HG03025 (cell line): ENCODE data around the gene NTF3.

Experiments used
- ATAC-seq: cut with Tn5 transposase; IDR thresholded peaks from one replicate; pipeline ENCODE4 v1.9.1; 2021; ENCODE audit warnings: mild to moderate bottlenecking, moderate library complexity; ENCODE audit not compliant: unreplicated experiment, low FRiP score

Gene NTF3

DNA sequence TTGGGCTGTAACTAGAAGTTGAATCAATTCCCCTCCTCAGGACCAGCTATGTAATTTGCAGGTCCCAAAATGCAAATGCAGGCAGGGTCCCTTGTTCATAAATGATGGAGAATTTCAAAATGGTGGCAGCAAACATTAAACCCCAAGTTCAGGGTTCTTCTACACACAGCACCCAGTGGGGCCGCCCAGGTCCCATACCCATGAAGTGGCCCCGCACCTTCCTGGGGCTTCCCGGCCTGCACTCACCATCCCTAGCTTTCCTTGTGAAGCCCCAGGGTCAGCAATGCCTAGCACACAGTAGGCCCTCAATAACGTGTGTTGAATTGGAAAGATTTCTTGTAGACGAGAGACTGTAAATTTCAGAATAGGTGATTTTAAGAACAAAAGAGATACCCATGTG is 76.0 kb downstream of the NTF3 start:
- no peak for ATAC-seq

DNA sequence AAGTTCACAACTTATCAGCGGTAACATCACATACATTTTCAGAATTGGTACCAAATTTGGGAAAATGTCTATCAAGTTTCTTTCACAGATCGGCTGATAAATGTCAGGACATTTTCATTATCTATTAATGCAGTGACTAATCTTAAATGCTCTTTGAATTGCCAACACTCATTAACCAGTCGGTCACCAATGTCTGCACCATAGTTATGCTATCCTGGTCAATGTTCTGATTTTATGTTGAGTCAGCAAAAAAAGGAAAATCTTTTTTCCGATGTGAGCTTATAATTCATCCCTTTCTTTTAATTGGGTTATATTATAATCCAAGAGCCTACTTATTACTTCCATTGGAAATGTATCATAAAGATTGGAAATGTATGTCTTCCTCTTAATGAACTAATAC is 77.2 kb downstream of the NTF3 start:
- ATAC-seq: no peak

DNA sequence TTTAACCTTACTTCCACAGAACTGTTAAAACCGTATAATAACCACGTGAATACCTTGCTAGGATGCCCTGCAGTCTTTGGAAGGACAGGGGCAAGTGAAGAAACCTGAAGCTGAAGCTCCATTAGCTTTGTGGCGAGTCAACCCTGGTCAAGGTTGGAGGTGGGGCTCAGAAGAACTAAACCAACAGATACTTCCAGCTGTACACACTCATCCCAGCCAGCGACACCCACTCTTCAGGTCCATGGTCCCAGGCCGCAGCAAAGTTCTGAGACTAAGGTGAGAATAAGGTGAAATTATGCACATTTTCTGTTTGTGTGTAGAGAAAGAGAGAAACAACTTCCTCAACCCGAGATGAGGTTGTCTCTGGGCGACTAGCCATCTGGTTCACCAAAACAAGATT is 77.6 kb downstream of the NTF3 start:
- no peak for ATAC-seq

DNA sequence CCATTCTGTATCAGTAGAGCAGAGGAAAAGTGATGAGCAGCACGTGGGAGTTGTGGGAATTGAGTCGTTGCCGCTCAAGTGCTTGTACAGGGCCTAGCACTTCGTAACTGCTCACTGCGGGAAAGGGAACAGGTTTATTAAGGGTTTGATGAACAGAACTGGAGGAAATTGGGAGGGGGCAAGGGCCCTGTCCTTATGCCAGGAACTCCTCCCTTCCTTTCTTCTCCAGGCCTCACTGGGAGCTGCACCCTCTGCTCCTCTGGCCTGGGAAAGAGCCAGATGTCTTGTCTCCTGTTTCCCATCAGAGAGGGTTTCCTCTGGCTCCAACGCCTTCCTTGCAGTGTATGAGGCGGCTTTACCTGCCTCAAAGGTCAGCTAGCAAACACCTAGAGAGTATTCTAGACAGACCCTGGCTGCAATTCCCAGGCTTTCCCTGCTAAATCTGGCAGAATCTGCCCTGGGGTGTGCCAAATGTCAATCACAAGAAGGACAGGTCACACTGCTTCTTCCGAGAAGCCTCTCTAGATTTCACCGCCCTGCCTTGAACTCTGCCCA is 78.4 kb downstream of the NTF3 start:
- no peak for ATAC-seq

DNA sequence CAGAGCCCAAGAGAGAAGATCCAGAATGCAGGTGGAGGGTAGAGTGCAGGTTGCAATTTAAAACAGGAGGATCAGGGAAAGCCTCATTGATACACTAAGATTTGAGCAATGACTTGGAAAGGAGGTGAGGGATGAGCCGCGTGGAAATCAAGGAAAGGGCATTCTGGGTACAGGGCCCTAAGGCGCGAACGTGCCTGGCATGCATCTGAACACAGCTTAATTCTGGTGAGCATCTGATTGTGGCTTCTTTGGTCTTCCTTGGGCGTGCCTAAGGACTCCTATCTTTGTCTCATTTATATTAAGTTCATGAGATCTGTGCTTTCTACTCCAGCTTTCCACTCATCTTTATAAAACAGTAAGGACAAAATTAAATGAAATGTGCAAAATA is 79.3 kb downstream of the NTF3 start:
- ATAC-seq: no peak

DNA sequence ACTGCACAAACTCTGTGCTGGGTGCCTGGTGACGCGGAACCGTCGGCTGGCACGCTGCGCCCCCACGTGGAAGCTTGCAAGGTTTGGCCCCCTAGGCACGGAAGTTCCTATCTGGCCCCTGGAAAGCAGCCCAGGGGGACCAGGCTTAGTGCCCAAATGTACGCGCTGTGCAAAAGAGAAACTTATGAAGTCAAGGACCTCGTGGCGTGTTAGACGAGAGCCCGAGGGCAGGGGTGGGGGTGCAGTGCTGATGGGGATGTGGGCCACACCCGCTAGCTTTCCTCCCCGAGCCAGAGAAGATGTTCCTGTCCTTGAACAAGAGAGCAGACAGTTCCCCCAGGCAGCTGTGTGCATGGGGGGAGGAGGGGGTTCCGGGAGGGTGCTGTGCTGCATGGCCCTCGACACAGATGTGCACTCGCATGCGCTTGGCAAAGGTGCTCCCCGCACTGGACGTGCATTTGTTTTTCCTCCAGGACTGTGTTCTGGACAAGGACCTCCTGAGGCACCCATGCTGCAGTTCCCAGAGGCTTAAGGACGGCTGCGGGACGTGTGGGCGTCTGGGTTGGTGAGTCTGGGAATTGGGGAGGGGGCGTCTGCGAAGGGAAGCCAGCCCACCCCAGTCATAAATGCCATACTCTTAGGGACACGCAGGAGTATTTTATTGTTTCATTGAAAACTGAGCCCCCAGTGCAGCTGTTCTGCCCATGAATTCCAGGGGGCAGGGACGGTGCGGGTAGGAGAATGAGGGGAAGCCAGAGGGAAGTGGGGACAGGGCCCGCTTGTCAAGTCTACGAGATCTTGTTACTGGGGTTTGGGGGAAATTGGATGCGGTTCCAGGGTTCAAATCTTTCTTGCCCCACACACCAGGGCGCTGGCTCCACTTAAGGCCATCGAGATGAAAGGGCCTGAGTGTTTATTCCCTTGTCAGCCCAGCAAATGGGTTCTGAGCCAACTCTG is 80.0 kb downstream of the NTF3 start:
- ATAC-seq: no peak

DNA sequence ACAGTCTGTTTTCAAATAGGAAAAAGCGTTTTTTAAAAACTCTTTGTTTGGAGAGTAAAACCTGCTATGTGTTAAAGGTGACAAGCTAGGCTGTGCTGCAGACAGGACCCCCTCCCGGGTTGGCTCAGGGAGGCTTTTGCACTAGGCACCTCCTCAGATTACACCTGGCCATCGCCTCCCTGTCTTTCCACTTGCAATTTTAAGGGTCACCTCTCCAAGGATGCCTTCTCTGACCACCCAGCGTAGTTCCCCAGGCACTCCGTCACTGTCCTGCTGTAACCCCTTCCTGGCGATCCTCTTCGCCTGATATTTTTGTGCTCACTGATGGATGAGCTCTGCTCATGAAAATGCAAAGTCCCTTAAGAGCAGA is 80.7 kb downstream of the NTF3 start:
- no peak for ATAC-seq

DNA sequence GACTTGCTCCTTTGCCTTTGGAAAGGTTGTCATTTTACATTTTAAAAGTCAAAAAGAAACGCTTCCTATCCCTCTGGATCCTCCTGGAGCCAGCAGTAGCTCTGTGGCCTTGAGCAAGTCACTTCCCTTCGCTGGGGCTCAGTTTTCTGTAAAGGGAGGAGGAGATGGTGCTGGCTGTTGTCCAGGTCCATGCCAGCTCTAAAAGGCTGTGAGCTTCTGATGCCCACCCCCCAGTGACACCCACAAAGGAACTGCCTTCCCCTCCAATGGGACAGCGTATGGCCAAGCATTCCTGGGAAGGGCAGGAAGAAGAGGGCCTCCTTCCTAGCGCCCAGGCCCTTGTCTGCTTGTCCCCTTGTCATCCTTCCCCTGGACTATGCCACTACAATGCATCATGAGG is 81.5 kb downstream of the NTF3 start:
- no peak for ATAC-seq

DNA sequence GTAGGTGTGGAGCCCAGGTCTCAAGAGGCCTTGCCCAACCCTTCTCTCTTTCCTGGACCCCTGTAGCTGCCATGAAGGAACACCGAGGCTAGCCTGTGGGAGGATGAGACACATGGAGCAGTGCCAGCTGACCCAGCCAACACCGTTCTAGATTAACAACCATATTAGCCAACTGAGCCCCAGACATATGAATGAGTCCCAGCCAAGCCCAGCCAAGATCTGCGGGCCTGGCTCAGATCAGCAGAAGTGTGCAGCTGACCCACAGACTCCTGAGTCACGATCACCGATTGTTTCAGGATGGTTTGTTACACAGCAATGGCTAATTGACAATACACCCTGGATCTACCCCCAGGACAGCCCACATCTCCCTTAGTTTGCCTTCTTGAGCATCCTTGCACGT is 82.1 kb downstream of the NTF3 start:
- ATAC-seq: no peak

DNA sequence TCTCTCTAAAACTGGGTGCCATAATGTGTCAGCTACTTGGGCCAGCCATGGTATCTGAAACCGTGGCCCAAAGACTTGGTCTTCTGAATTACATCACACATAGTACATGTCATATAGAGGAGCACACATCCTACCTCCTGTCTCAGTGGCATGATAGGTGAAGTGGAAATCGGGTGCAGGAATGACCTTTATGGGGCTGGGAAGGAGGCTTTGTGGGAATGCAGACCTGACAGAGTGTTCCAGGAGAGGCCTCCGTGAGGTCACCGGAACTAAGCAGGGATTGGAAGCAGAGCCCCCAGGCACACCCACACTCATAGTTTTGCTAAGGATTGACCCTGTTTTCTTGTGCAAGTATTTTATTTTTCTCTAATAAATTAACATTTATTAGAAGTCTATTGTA is 82.6 kb downstream of the NTF3 start:
- ATAC-seq: no peak

DNA sequence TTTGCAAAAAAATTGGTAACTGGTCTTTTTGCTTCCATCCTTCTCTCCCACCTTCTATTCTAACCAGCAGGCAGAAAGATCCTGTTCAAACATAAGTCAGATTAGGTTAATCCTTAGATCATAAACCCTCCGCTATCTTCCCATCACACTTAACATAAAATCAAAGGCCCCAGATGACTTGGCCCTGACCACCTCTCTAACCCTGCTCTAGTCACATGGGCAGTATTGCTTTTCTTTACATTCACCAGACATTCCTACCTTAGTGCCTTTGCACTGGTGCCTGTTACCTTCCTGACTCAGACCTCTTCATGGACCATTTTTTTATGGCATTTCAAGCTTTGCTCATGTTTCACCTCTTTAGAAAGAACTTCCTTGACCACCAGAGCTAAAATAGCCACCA is 83.5 kb downstream of the NTF3 start:
- no peak for ATAC-seq

DNA sequence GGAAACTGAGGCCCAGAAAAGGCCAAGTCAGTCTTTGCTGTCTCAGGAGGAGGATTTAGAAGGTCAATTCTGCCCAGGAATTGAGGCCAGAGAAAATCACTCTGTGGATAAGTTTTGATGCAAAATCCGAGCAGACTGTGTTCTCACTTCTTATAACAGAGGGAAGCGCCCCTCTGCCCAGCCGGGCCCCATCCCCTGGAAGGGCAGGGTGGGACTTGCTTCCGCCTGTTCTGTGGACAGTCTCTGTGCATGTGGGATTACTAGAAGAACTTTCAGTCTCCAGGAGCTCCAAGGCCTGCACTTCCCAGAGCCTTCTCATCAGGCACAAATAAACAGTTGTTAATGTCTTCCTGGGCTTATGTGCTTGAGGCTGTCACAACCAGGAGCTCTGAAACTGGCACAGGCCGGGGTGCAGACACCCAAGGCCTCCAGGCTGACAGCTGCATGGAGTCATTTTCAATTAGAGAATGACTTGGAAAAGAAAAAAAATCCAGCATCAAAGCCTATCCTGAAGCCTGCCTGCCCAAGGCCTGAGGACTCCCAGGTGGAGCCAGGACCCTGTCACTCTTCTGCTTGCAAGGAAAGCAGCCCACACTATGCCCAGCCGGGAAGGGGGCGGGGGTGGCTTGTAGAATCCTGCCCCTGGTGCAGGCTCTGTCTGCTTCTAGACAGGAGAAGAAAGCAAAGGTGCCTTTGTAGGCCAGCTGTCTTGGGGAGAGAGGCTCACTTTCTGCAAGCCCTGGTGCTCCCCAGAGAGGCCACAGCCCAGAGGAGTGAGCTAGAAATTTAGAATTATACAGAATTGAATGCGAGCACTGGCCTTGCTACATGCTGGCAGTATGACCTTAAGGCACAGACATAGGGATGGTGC is 84.7 kb downstream of the NTF3 start:
- ATAC-seq: no peak

DNA sequence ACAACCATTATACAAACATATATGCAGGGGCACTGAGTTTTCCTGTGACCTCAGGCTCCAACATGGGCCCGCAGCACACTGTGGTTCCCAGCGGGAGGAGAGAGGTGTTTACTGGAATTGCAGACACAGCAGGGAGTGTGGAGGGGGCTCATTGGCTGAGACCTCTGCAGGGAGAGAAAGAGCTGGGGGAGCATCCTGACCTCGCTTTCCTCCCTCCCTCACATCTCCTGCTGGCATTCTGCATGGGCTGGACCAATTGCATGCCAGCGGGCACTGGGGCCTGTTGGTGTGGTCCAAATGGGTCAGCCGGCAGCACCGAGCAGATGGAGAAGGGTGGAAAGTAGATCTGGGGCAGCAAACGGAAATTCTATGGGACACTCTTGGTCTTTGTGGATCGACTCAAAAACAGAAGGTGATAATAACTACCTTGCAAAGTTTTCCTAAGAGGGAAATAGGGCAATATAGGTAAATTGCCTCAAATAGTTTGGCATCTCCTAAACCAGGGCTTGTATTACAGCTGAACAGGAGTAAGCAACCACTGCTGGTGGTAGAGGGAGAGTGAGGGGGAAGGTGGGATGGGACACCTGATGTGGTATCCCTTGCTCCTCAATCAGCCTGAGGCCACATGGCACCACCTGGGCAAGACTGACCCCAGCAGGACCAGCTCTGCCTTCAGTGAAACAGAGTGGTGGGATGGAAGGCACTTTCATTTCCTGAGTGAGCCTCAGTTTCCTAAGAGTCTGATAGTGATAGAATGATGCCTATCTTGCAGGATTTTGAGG is 86.9 kb downstream of the NTF3 start:
- ATAC-seq: no peak

DNA sequence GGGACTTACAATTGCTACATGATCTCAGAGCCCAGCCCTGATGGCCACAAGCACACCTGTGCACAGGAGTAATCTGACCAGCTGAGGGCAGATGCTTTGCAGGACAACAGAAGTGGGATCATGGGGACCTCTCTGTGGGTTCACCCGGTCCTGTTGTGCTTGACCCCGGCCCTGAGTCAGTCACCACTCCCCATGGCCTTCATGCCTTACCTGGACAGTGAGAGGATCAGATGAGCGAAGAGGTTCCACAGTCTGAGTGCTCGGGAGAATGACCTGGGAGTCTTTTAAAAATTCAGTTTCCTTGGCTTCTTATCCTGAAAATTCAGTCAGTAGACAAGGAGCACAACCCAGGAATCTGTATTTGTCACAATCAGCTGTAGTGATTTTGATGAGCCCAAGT is 88.1 kb downstream of the NTF3 start:
- no peak for ATAC-seq

DNA sequence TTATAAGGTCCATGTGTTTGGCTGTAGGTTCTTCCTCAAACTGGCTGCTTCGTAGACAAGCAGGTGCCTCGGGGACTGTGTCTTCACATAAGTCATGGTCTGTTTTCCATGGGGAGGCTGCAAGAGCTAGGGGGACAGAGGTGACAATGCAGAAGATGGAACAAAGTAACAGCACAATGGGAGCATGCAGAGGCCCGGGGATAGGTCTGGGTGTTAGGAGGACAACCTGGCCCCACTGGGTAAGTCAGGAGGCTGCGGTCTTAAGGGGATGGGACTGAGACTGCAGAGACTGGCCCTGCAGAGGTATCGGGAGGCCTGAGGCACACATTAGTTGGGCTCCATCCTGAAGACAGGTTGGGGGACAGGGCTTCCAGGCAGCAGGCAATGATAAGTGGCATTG is 88.9 kb downstream of the NTF3 start:
- ATAC-seq: no peak

DNA sequence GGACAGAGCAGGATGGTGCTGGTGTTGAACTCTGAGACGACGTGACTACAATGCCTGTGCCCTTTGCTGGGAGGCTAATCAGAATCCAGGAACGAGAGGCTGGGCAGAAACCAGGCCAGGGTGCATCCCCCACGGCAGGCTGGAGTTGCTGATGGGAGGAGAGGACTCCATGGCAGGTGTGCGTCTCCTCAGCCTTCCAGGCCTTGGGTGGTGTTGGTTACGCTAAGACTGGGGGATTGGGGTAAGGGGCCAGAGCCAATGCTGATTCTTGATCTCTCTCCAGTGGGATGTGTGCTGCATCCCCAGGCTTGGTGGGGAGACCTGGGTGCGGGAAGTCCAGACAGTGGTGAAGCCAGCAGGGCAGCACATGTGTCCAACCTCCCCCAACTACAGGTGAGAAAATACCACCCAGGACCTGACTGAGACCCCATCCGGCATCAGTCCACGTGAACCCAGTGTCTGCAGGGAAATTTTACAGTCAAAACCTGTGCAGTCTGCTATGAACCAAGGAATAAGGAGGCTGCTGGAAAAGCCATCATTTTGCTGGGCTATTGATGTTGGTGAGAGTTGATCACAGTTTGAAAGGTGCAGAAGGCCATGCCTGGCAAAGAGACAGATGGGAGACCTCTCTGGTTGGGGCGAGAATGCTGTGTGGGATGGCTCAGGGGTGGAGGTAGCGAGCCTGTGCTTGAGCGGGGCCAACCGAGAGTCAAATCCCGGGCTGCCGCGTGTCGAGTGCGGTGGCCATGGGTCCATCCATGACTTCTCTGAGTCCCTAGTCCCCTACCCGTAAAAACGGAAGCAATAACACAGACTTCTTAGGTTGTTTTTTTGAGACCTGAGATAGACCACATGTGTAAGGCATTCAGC is 89.8 kb downstream of the NTF3 start:
- ATAC-seq: no peak

DNA sequence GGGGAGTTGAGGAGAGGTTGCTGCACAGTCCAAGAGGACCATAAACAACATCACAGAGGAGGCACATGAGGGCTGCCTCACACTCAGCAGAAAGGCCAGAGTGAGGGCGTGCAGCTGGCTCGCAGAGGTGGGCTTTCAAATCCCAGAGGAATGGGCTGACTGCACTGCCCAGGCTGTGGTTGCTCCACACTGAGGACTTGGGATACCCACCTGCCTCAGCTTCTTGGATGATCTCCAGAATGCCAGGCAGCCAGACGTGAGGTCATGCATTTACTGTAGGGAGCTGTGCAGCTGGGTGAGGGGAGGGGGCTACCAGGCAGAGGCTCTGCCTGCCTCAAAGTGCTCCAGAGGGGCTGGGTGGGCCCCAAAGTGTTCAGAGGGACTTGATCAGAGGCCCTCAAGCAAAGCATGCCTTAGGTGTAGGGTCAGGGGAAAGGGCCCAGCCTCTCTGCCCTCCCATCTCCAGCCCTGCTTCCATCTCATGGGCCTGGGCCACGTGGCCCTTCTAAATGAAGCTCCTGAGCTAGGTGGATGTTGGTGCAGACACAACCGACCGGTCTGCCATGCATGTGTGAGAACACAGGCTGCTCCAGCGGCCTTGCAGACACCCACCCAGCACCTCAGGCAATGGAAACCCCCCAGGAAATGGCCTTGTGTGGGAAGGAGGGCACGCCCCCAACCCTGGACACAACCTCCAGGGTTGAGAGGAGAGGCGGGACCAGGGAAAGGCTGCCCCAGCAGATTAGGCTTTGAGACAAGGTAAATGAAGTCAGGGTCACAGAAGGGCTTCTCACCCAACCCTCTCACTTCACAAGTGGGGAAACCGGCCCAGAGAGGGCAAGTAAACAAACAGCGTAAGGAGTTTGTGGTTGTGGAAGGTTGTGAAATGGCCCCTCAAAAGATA is 90.8 kb downstream of the NTF3 start:
- no peak for ATAC-seq

DNA sequence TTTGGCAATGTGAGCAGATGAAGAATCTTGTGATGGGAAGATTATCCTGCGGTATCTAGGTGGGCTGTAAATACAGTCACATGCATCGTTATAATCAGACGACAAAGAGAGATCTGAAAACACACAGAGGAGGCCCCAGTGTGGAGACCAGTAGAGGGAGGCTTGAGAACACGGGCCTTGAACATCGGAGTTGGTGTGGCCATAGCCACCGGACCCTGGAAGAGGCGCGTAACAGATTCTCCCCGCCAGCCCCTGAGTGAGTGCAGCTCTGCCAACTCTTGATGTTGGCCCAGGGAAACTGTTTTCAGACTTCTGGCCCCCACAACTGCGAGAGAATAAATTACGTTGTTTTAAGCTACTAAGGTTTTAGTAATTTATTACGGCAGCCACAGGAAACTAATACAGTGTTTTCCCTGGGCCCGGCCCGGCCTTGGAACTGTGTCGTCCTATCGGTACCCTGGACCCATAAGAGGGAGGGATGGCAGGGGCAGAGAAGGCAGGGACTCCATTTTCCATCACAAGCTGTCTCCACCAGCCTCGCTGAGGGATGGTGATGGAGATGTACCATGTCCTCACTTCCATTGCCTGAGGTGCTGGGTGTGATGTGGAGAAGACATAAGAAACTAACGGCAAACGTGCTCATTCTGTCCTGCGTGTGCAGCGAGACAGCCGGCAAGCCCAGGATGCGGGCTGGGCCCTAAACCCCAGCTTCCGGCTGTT is 91.6 kb downstream of the NTF3 start:
- ATAC-seq: no peak
